Memory B cell (primary cell): ENCODE results near the gene PFDN5.

Experiments used
- ATAC-seq: fragments of 150-1000 bp; cut with Tn5 transposase; 2 replicates; pipeline ENCODE4 v1.10.0; 2021; ENCODE audit warnings: low read depth, mild to moderate bottlenecking, moderate library complexity
- DNase-seq, 2 donors: peaks; one replicate each; pipeline ENCODE4 v3.0.0; 2022; ENCODE audit warnings: low spot score in 2 of 2
- H3K27ac Mint-ChIP-seq: one replicate; pipeline ENCODE4 v1.8.0; 2022; ENCODE audit warnings: mild to moderate bottlenecking, moderate library complexity, mixed read lengths
- H3K27me3 Mint-ChIP-seq: one replicate; pipeline ENCODE4 v1.8.0; 2022; ENCODE audit warnings: mixed read lengths
- H3K36me3 Mint-ChIP-seq: one replicate; pipeline ENCODE4 v1.8.0; 2022; ENCODE audit warnings: mild to moderate bottlenecking, mixed read lengths
- H3K4me1 Mint-ChIP-seq: one replicate; pipeline ENCODE4 v1.8.0; 2022; ENCODE audit warnings: mixed read lengths
- H3K4me3 Mint-ChIP-seq: one replicate; pipeline ENCODE4 v1.8.0; 2022; ENCODE audit warnings: mild to moderate bottlenecking, moderate library complexity, mixed read lengths
- H3K9me3 Mint-ChIP-seq: one replicate; pipeline ENCODE4 v1.8.0; 2022; ENCODE audit warnings: mixed read lengths

The PFDN5 gene

GRCh38 chr12:53298164-53298563, 2.8 kb downstream of the PFDN5 start:
- H3K27me3 Mint-ChIP-seq, result no peaks in the 10 kb centered on the region
- H3K9me3 Mint-ChIP-seq, result no peaks in the 10 kb centered on the region
- peaks cover 30% of the 10 kb centered on the region for H3K4me1 Mint-ChIP-seq
- DNase-seq, result no peak
- H3K27ac Mint-ChIP-seq, result peak overlapping the region; percentile 25
- no peak overlapping the region for H3K4me3 Mint-ChIP-seq
- no peak for ATAC-seq
- H3K36me3 Mint-ChIP-seq, result peaks cover 13% of the 10 kb centered on the region

GRCh38 chr12:53299101-53299453, 3.7 kb downstream of the PFDN5 start:
- no peak for DNase-seq
- Mint-ChIP-seq H3K9me3 (no peaks in the 10 kb centered on the region), H3K27me3 (no peaks in the 10 kb centered on the region), H3K4me1 (peaks cover 30% of the 10 kb centered on the region), H3K27ac (peak overlapping the region; percentile 88), H3K36me3 (peaks cover 13% of the 10 kb centered on the region), H3K4me3 (peak overlapping the region; percentile 92)
- no peak for ATAC-seq

GRCh38 chr12:53299454-53300180, 4.3 kb downstream of the PFDN5 start, which contains the start of gene MYG1:
Gene MYG1 (plus strand): TSS chr12:53299695. CDS start chr12:53299738, 43 bp downstream.
- no peaks in the 10 kb centered on the region for H3K9me3 Mint-ChIP-seq
- peaks cover 30% of the 10 kb centered on the region for H3K4me1 Mint-ChIP-seq
- peak within 1 kb of the TSS; percentile 92 for H3K4me3 Mint-ChIP-seq
- H3K27me3 Mint-ChIP-seq, result no peaks in the 10 kb centered on the region
- H3K27ac Mint-ChIP-seq, result peak within 1 kb of the TSS; percentile 88
- peak; percentile 68 for ATAC-seq
- peak; percentile 68 to 75 for DNase-seq
- H3K36me3 Mint-ChIP-seq, result peaks cover 13% of the 10 kb centered on the region

GRCh38 chr12:53300187-53300586, 4.8 kb downstream of the PFDN5 start:
- DNase-seq (no peak), ATAC-seq (no peak)
- Mint-ChIP-seq H3K4me1 (peaks cover 30% of the 10 kb centered on the region), H3K9me3 (no peaks in the 10 kb centered on the region), H3K27ac (peak overlapping the region; percentile 88), H3K4me3 (peak overlapping the region; percentile 92), H3K27me3 (no peaks in the 10 kb centered on the region), H3K36me3 (peaks cover 13% of the 10 kb centered on the region)

GRCh38 chr12:53302903-53303302, 7.6 kb downstream of the PFDN5 start:
- Mint-ChIP-seq H3K27ac (no peak overlapping the region), H3K36me3 (peaks cover 20% of the 10 kb centered on the region), H3K27me3 (no peaks in the 10 kb centered on the region), H3K9me3 (no peaks in the 10 kb centered on the region), H3K4me1 (peaks cover 24% of the 10 kb centered on the region), H3K4me3 (no peak overlapping the region)
- ATAC-seq (no peak), DNase-seq (no peak)

GRCh38 chr12:53306826-53307225, 11.5 kb downstream of the PFDN5 start:
- ATAC-seq, result no peak
- Mint-ChIP-seq H3K9me3 (no peaks in the 10 kb centered on the region), H3K27ac (no peak overlapping the region), H3K4me3 (no peak overlapping the region), H3K36me3 (peaks cover 32% of the 10 kb centered on the region), H3K27me3 (no peaks in the 10 kb centered on the region), H3K4me1 (peaks cover 6% of the 10 kb centered on the region)
- DNase-seq, result no peak

GRCh38 chr12:53308276-53308675, 12.9 kb downstream of the PFDN5 start:
- Mint-ChIP-seq H3K4me1 (no peaks in the 10 kb centered on the region), H3K9me3 (no peaks in the 10 kb centered on the region), H3K4me3 (no peak overlapping the region), H3K27me3 (no peaks in the 10 kb centered on the region), H3K36me3 (peaks cover 26% of the 10 kb centered on the region), H3K27ac (peak overlapping the region; percentile 25)
- ATAC-seq (no peak), DNase-seq (no peak)

- H3K27ac Mint-ChIP-seq, result no peak overlapping the region
- ATAC-seq, result peak; percentile 37
These were observed 18.7 kb downstream of the PFDN5 start for GRCh38 chr12:53313996-53314395.

GRCh38 chr12:53320352-53321195, 25.2 kb downstream of the PFDN5 start:
- Mint-ChIP-seq H3K9me3 (no peaks in the 10 kb centered on the region), H3K36me3 (peaks cover 13% of the 10 kb centered on the region), H3K4me1 (peaks cover 25% of the 10 kb centered on the region), H3K4me3 (peak overlapping the region; percentile 94), H3K27me3 (no peaks in the 10 kb centered on the region), H3K27ac (peak overlapping the region; percentile 86)
- no peak for ATAC-seq
- no peak for DNase-seq

More at GRCh38 chr12:53313996-53314395, 18.7 kb downstream of the PFDN5 start:
- Mint-ChIP-seq H3K9me3 (no peaks in the 10 kb centered on the region), H3K4me3 (no peak overlapping the region), H3K4me1 (peaks cover 8% of the 10 kb centered on the region), H3K36me3 (peaks cover 33% of the 10 kb centered on the region), H3K27me3 (no peaks in the 10 kb centered on the region)
- no peak for DNase-seq

- Mint-ChIP-seq H3K9me3 (no peaks in the 10 kb centered on the region), H3K4me3 (peak overlapping the region; percentile 92), H3K4me1 (peaks cover 27% of the 10 kb centered on the region), H3K27ac (peak overlapping the region; percentile 86), H3K27me3 (peaks cover 6% of the 10 kb centered on the region), H3K36me3 (peaks cover under 1% of the 10 kb centered on the region)
- ATAC-seq (peak; percentile 45), DNase-seq (peak; percentile 40 to 52)
These were observed 28.9 kb downstream of the PFDN5 start for GRCh38 chr12:53324113-53324778.

GRCh38 chr12:53324779-53325510, 29.6 kb downstream of the PFDN5 start:
- peak overlapping the region; percentile 92 for H3K4me3 Mint-ChIP-seq
- ATAC-seq, result peak; percentile 53
- H3K4me1 Mint-ChIP-seq, result peaks cover 26% of the 10 kb centered on the region
- H3K27ac Mint-ChIP-seq, result peak overlapping the region; percentile 86
- no peaks in the 10 kb centered on the region for H3K36me3 Mint-ChIP-seq
- DNase-seq, result peak; percentile 70 to 74
- H3K27me3 Mint-ChIP-seq, result peaks cover 8% of the 10 kb centered on the region
- no peaks in the 10 kb centered on the region for H3K9me3 Mint-ChIP-seq

GRCh38 chr12:53325511-53326061, 30.2 kb downstream of the PFDN5 start:
- ATAC-seq (no peak), DNase-seq (peak in 1 of 2 donors; percentile 40)
- peaks cover 24% of the 10 kb centered on the region for H3K4me1 Mint-ChIP-seq
- no peaks in the 10 kb centered on the region for H3K36me3 Mint-ChIP-seq
- no peak overlapping the region for H3K27ac Mint-ChIP-seq
- H3K9me3 Mint-ChIP-seq, result no peaks in the 10 kb centered on the region
- H3K27me3 Mint-ChIP-seq, result peaks cover 11% of the 10 kb centered on the region
- H3K4me3 Mint-ChIP-seq, result peak overlapping the region; percentile 92

- no peaks in the 10 kb centered on the region for H3K36me3 Mint-ChIP-seq
- no peak overlapping the region for H3K27ac Mint-ChIP-seq
- peaks cover 16% of the 10 kb centered on the region for H3K4me1 Mint-ChIP-seq
- peak overlapping the region; percentile 76 for H3K4me3 Mint-ChIP-seq
- DNase-seq (no peak), ATAC-seq (no peak)
- H3K27me3 Mint-ChIP-seq, result peaks cover 12% of the 10 kb centered on the region
- H3K9me3 Mint-ChIP-seq, result no peaks in the 10 kb centered on the region
These were observed 31.3 kb downstream of the PFDN5 start for GRCh38 chr12:53326460-53327185.
